ENCODE results near the gene PNMT. TPM values are rescaled to one million over a fixed set of nuclear protein-coding genes. Genes with fewer than 3 reads are reported as not detected.

PNMT gene
- total and polyA plus RNA-seq, 8 donors = 0.45 to 16.6 (median 7.1) TPM; not detected in 2

- Histone ChIP-seq H3K27ac (no peak overlapping the region), H3K36me3 (peaks cover 5 to 59% (median 43%) of the 10 kb centered on the region in 4 donors), H3K4me1 (peaks cover 22 to 37% (median 31%) of the 10 kb centered on the region in 4 donors), H3K27me3 (no peaks in the 10 kb centered on the region), H3K9me3 (no peaks in the 10 kb centered on the region), H3K4me3 (no peak overlapping the region)
- 82 to 89% (median 88%) methylated on average over 9 of the region's 9 CpGs for WGBS, 5 donors
- intact Hi-C loops (cut with DNase I; ENCODE audit: low total_unique reads) = no loop called here
- DNase-seq = no peak
- TF ChIP-seq POLR2A (IDR thresholded peaks at IDR 0.05) (no peak), EP300 (IDR thresholded peaks at IDR 0.05) (no peak), POLR2AphosphoS5 (IDR thresholded peaks at IDR 0.05) (no peak)
- TF ChIP-seq, protein P1, sequence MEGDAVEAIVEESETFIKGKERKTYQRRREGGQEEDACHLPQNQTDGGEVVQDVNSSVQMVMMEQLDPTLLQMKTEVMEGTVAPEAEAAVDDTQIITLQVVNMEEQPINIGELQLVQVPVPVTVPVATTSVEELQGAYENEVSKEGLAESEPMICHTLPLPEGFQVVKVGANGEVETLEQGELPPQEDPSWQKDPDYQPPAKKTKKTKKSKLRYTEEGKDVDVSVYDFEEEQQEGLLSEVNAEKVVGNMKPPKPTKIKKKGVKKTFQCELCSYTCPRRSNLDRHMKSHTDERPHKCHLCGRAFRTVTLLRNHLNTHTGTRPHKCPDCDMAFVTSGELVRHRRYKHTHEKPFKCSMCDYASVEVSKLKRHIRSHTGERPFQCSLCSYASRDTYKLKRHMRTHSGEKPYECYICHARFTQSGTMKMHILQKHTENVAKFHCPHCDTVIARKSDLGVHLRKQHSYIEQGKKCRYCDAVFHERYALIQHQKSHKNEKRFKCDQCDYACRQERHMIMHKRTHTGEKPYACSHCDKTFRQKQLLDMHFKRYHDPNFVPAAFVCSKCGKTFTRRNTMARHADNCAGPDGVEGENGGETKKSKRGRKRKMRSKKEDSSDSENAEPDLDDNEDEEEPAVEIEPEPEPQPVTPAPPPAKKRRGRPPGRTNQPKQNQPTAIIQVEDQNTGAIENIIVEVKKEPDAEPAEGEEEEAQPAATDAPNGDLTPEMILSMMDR (IDR thresholded peaks at IDR 0.05) = no peak
Observed at GRCh38 chr17:39683295-39683939, 15.2 kb downstream of the PNMT start.

GRCh38 chr17:39684369-39685192, 16.3 kb downstream of the PNMT start:
- Histone ChIP-seq H3K36me3 (peaks cover 5 to 54% (median 42%) of the 10 kb centered on the region in 4 donors), H3K27me3 (no peaks in the 10 kb centered on the region), H3K27ac (no peak overlapping the region), H3K4me1 (peaks cover 18 to 33% (median 26%) of the 10 kb centered on the region in 4 donors), H3K4me3 (no peak overlapping the region), H3K9me3 (no peaks in the 10 kb centered on the region)
- intact Hi-C loops (cut with DNase I; ENCODE audit: low total_unique reads) = no loop called here
- TF ChIP-seq POLR2AphosphoS5 (IDR thresholded peaks at IDR 0.05) (no peak), EP300 (IDR thresholded peaks at IDR 0.05) (no peak), POLR2A (IDR thresholded peaks at IDR 0.05) (no peak)
- TF ChIP-seq, protein P1 (IDR thresholded peaks at IDR 0.05) = no peak
- WGBS, 5 donors = 89 to 93% (median 92%) methylated on average over 12 of the region's 12 CpGs
- DNase-seq = no peak

DNA sequence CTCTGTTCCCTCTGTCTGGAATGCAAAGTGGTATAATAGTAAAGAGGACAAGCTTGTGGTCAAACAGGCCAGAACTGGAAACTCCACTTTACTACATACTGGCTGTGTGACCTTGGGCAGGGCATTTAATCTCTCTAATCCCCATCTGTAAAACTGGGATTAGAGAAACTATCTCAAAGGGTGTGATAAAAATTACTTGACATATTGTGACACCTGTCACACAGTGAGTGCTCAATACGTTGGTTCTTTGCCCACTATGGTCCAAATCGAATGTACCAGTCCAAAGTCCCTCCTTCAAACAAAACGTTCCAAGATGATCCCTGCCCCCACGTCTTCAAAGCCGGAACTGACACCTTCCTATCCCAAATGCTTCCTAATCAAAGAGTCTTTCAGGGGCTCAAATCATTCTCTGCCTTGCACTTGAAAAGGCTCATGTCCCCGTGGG, 18.9 kb downstream of the PNMT start:
- Histone ChIP-seq H3K4me3 (peak overlapping the region; percentile 52 to 82 (median 66)), H3K9me3 (no peaks in the 10 kb centered on the region), H3K4me1 (peaks cover 15 to 22% (median 21%) of the 10 kb centered on the region in 4 donors), H3K27me3 (no peaks in the 10 kb centered on the region), H3K36me3 (peaks cover 5 to 37% (median 30%) of the 10 kb centered on the region in 4 donors), H3K27ac (peak overlapping the region; percentile 88 to 99 (median 92))
- intact Hi-C loops (cut with DNase I; ENCODE audit: low total_unique reads) = no loop called here
- 26 to 44% (median 35%) methylated on average over 6 of the region's 6 CpGs for WGBS, 5 donors
- DNase-seq = peak in 1 of 2 donors; percentile 50
- TF ChIP-seq, protein P1 (IDR thresholded peaks at IDR 0.05) = no peak

DNA sequence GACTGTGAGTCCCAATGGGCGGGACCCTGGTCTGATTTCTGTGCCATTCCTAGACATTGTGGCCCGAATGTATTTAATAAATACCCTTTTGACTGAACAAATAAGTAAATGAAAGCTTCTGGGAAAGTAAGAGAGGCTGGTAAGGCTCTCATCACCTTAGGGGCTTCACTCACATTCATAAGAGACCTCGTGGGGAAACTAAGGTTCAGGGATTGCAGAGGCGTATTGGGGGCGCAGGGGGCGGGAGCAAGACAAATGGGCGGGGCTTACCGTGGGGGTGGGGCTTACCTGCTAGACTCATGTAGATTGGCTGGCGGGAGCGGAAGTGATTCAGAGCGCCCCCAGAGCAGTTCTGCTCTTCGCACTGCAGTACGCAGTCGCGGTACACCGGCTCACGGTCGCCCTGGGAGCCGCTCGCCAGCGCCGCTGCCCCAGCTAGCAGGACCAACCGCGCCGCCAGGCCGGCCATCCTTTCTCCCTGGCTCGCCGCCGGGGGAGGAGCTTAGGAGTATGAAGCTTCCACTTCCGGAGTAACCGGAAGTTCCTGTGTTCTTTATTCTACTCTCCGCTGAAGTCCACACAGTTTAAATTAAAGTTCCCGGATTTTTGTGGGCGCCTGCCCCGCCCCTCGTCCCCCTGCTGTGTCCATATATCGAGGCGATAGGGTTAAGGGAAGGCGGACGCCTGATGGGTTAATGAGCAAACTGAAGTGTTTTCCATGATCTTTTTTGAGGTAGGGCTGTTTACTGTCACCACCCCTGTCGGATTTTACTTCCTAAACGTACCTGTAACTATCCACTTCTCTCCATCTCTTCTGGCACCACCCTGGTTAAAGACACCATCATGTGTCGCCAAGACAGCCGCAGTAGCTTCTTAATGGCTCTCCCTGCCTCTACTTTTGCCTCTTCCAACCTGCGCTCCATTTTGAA, 19.6 kb downstream of the PNMT start, which contains the start of gene PGAP3:
PGAP3 (minus strand) TSS at position 512 of the 929 bp plus-strand sequence; CDS start at position 469, 43 bp downstream.
- TF ChIP-seq EP300 (IDR thresholded peaks at IDR 0.05) (no peak), POLR2AphosphoS5 (IDR thresholded peaks at IDR 0.05) (peak; percentile 17 to 77 (median 72))
- intact Hi-C loops (cut with DNase I; ENCODE audit: low total_unique reads) = no loop called here
- peak; percentile 89 to 95 for DNase-seq
- H3K36me3 ChIP-seq = peaks cover 5 to 32% (median 25%) of the 10 kb centered on the region in 4 donors
- peak within 1 kb of the TSS; percentile 88 to 99 (median 92) for H3K27ac ChIP-seq
- H3K9me3 ChIP-seq = no peaks in the 10 kb centered on the region
- peaks cover 15 to 22% (median 21%) of the 10 kb centered on the region in 4 donors for H3K4me1 ChIP-seq
- peak within 1 kb of the TSS; percentile 52 to 82 (median 66) for H3K4me3 ChIP-seq
- no peaks in the 10 kb centered on the region for H3K27me3 ChIP-seq
- WGBS, 5 donors = 1 to 3% (median 2%) methylated on average over 39 to 45 of the region's 45 CpGs

Measured in stomach (tissue), 9 donors.